GM23248 (cell line): ENCODE results near the gene ABHD14A.

Experiments used
- EZH2 ChIP-seq: fragments of 200-600 bp; sonication (generic); IDR thresholded peaks from 2 replicates; pipeline ENCODE4 v1.6.1; 2018; ENCODE audit warnings: antibody characterized with exemption, mild to moderate bottlenecking; ENCODE audit not compliant: insufficient read depth, poor library complexity, severe bottlenecking
- EZH2phosphoT487 ChIP-seq: fragments of 200-600 bp; sonication (generic); IDR thresholded peaks from 2 replicates; pipeline ENCODE4 v1.6.1; 2018; ENCODE audit warnings: antibody characterized with exemption, moderate library complexity, mild to moderate bottlenecking, low read depth; ENCODE audit not compliant: insufficient read depth

DNA sequence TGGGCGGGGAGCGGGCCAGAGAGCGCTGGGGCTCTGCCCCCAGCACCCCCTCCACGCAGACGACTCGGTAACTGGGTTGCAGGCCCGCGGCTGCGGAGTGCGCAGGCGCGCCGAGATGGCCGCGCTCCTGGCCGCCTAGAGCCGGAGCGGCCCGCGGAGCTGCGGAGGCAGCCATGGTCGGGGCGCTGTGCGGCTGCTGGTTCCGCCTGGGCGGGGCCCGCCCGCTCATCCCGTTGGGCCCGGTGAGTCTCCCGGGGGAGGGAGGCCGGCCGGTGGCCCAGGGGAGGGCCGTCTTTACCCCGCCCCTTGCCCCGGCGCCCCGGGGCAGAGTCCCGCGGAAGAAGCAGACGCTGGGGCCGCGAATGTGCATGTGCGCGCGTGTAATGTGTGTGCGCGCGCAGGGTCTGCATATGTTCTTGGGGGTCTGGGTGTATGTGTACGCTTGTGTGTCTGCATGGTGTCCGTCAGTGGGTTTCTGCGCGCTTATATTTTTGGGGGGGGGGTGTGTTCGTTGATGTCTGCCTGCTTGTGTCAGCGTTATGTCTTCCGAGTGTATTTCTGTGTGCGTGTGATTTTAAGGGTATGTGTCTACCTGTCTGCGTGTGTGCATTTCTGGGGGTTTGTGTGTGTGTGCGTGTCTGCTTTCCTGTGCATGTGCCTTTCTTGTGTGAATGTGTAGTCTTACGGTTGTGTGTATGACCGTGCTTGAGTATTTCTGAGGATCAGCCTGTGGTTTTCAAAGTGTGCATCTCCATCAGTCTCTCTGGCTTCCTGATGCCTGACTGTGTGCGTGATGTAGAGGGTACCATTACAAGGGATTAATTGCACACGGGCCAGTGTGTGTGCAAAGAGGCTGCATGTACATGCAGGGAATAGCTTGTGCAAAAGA, at the start of gene ABHD14A:
- TF ChIP-seq EZH2 = no peak
- no peak for TF ChIP-seq EZH2phosphoT487
